H1 (cell line): ENCODE data around the gene CPSF4.

Experiments used
- CTCF ChIP-seq, 3 experiments: IDR thresholded peaks; 1 replicate in 2 of 3; 2 replicates in 1 of 3; pipeline versions ENCODE4 v1.5.1 to v1.6.1; 2011; ENCODE audit warnings: low read length in 3 of 3, mild to moderate bottlenecking in 3 of 3, inconsistent platforms in 2 of 3, low read depth in 1 of 3, moderate library complexity in 1 of 3; ENCODE audit not compliant: insufficient read depth in 1 of 3; ENCODE audit errors: control extremely low read depth in 1 of 3
- EGR1 ChIP-seq: IDR thresholded peaks from 2 replicates; pipeline ENCODE4 v1.6.1; 2011; ENCODE audit warnings: low read depth, low read length, borderline replicate concordance
- EZH2 ChIP-seq: fragments of 200-600 bp; sonication (generic); IDR thresholded peaks from 2 replicates; pipeline ENCODE4 v1.7.1; 2012; ENCODE audit warnings: low read depth, mild to moderate bottlenecking, moderate library complexity, low read length, inconsistent platforms; ENCODE audit not compliant: severe bottlenecking
- KDM4A ChIP-seq: IDR thresholded peaks from one replicate; pipeline ENCODE4 v1.7.1; 2012; ENCODE audit warnings: low read depth, mild to moderate bottlenecking, moderate library complexity, low read length, inconsistent platforms; ENCODE audit not compliant: severe bottlenecking
- POLR2A ChIP-seq, 2 experiments: IDR thresholded peaks; 1 replicate in 1 of 2; 2 replicates in 1 of 2; pipeline ENCODE4 v1.6.1; 2011; ENCODE audit warnings: low read depth in 2 of 2, low read length in 2 of 2, mild to moderate bottlenecking in 2 of 2; ENCODE audit errors: control extremely low read depth in 1 of 2
- POLR2AphosphoS5 ChIP-seq: IDR thresholded peaks from 2 replicates; pipeline ENCODE4 v1.6.1; 2011; ENCODE audit warnings: low read depth, low read length
- TAF1 ChIP-seq: IDR thresholded peaks from 2 replicates; pipeline ENCODE4 v1.6.1; 2011; ENCODE audit warnings: mild to moderate bottlenecking, low read depth, low read length
- YY1 ChIP-seq: IDR thresholded peaks from 2 replicates; pipeline ENCODE4 v1.6.1; 2011; ENCODE audit warnings: low read depth, mild to moderate bottlenecking, low read length

DNA sequence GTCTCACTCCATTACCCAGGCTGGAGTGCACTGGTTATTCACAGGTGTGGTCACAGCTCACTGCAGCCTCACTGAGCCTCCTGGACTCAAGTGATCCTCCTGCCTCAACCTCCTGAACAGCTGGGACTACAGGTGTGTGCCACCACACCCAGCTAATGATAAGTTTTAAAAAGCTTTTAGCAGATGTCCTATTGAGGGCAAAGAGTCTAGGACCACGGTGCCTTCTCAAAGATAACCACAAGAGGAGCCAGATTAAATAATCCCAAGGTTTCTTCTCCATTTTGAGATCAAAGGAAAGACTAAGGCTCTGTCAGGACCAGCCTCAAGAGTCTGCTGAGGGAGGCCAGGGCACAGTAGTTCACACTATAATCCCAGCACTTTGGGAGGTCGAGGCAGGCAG is 22.5 kb downstream of the CPSF4 start:
- TF ChIP-seq EZH2 (no peak), CTCF (IDR thresholded peaks at IDR 0.05; ENCODE audit: control extremely low read depth in 1 of 3, insufficient read depth in 1 of 3, low read depth in 1 of 3, low read length in 3 of 3) (peak in 1 of 3 experiments; percentile 9; a peak in 1 of 4 replicates), POLR2AphosphoS5 (no peak), YY1 (no peak), EGR1 (no peak), TAF1 (no peak), POLR2A (IDR thresholded peaks at IDR 0.05; ENCODE audit: control extremely low read depth in 1 of 2, low read depth in 2 of 2, low read length in 2 of 2) (no peak), KDM4A (no peak)
